Lower lobe of right lung (tissue), 2 donors: ENCODE results near the gene ZNF280D. TPM values are rescaled to one million over a fixed set of nuclear protein-coding genes. Genes with fewer than 3 reads are reported as not detected.

Experiments
- ATAC-seq, 2 donors: fragments of 200-7000 bp; cut with Tn5 transposase; one replicate each; pipeline ENCODE4 v1.9.1; 2020 to 2022; ENCODE audit warnings: mild to moderate bottlenecking in 2 of 2, moderate library complexity in 2 of 2
- DNase-seq: peaks from one replicate; pipeline ENCODE4 v3.0.0-alpha.2; 2020
- H3K27ac ChIP-seq: fragments of 200-600 bp; one replicate; pipeline ENCODE4 v1.8.0; 2022
- H3K27me3 ChIP-seq: fragments of 200-600 bp; one replicate; pipeline ENCODE4 v1.8.0; 2022; ENCODE audit warnings: low read depth
- H3K36me3 ChIP-seq: fragments of 200-600 bp; one replicate; pipeline ENCODE4 v1.8.0; 2022; ENCODE audit warnings: mild to moderate bottlenecking
- H3K4me1 ChIP-seq: fragments of 200-600 bp; one replicate; pipeline ENCODE4 v1.8.0; 2022
- H3K4me3 ChIP-seq: fragments of 200-600 bp; one replicate; pipeline ENCODE4 v1.8.0; 2022; ENCODE audit warnings: mild to moderate bottlenecking
- H3K9me3 ChIP-seq: fragments of 200-600 bp; one replicate; pipeline ENCODE4 v1.8.0; 2022
- CTCF ChIP-seq: fragments of 200-600 bp; IDR thresholded peaks from one replicate; pipeline ENCODE4 v1.8.0; 2022; ENCODE audit warnings: antibody characterized with exemption, mild to moderate bottlenecking
- intact Hi-C: fragments of 100-400 bp; cut with DNase I; formaldehyde crosslinking; loops from one replicate; pipeline ENCODE4 v1.11.0; 2022
- total RNA-seq: library from RNA; stranded (reverse); fragmentation: NEBNext Ultra II Directional; extraction: Animal tissue kit (Norgen Biotek cat#: 25700); gene quantifications from one replicate; pipeline ENCODE4 v1.2.1, GENCODE V29; 2021
- donor health status: DM: no; HTN: yes; CAD: no; lungs with severe emphysema.

ZNF280D gene
- total RNA-seq, 1 donor from 2014 or later: 57.1 TPM

GRCh38 chr15:56749982-56750381 lies 16.7 kb upstream of the ZNF280D start:
- ATAC-seq: no peak
- no peak overlapping the region for H3K4me3 ChIP-seq

GRCh38 chr15:56744701-56745683 lies 11.7 kb upstream of the ZNF280D start:
- no peaks in the 10 kb centered on the region for H3K9me3 ChIP-seq
- no peak for ATAC-seq

More at GRCh38 chr15:56749982-56750381, 16.7 kb upstream of the ZNF280D start:
- no peak for TF ChIP-seq CTCF
- DNase-seq: no peak
- Histone ChIP-seq H3K4me1 (no peaks in the 10 kb centered on the region), H3K27me3 (no peaks in the 10 kb centered on the region), H3K27ac (no peak overlapping the region), H3K36me3 (no peaks in the 10 kb centered on the region), H3K9me3 (no peaks in the 10 kb centered on the region)
- intact Hi-C loops: no loop called here

GRCh38 chr15:56741541-56741940 lies 8.2 kb upstream of the ZNF280D start:
- H3K4me3 ChIP-seq: no peak overlapping the region
- intact Hi-C loops: no loop called here
- ATAC-seq (no peak), DNase-seq (no peak)
- H3K9me3 ChIP-seq: no peaks in the 10 kb centered on the region
- no peak for TF ChIP-seq CTCF
- H3K36me3 ChIP-seq: no peaks in the 10 kb centered on the region
- H3K4me1 ChIP-seq: no peaks in the 10 kb centered on the region
- no peak overlapping the region for H3K27ac ChIP-seq
- no peaks in the 10 kb centered on the region for H3K27me3 ChIP-seq

More at GRCh38 chr15:56744701-56745683, 11.7 kb upstream of the ZNF280D start:
- TF ChIP-seq CTCF: no peak
- intact Hi-C loops: no loop called here
- H3K27me3 ChIP-seq: no peaks in the 10 kb centered on the region
- DNase-seq: no peak
- no peaks in the 10 kb centered on the region for H3K4me1 ChIP-seq
- no peaks in the 10 kb centered on the region for H3K36me3 ChIP-seq
- no peak overlapping the region for H3K27ac ChIP-seq
- no peak overlapping the region for H3K4me3 ChIP-seq

- Histone ChIP-seq H3K36me3 (no peaks in the 10 kb centered on the region), H3K4me1 (no peaks in the 10 kb centered on the region), H3K27ac (no peak overlapping the region), H3K27me3 (no peaks in the 10 kb centered on the region), H3K9me3 (no peaks in the 10 kb centered on the region), H3K4me3 (no peak overlapping the region)
- TF ChIP-seq CTCF: peak; percentile 24
- no peak for DNase-seq
- intact Hi-C loops: no loop called here
- no peak for ATAC-seq
Observed at GRCh38 chr15:56739964-56740640, 6.8 kb upstream of the ZNF280D start.

GRCh38 chr15:56739474-56739873 lies 6.2 kb upstream of the ZNF280D start:
- no peak overlapping the region for H3K4me3 ChIP-seq
- intact Hi-C loops: no loop called here
- H3K27ac ChIP-seq: no peak overlapping the region
- no peak for ATAC-seq
- H3K9me3 ChIP-seq: no peaks in the 10 kb centered on the region
- no peaks in the 10 kb centered on the region for H3K27me3 ChIP-seq
- no peak for TF ChIP-seq CTCF
- no peak for DNase-seq
- no peaks in the 10 kb centered on the region for H3K4me1 ChIP-seq
- no peaks in the 10 kb centered on the region for H3K36me3 ChIP-seq
